RWPE1 (cell line): ENCODE results near the gene DMBT1.

Experiments
- CTCF ChIA-PET: fragments of 350-600 bp; sonication (Branson Sonifier 250); formaldehyde crosslinking; extraction: SDS; loops from one replicate; lab custom pipeline; 2021; lab: Yijun Ruan, JAX
- POLR2A ChIA-PET: fragments of 400-600 bp; formaldehyde crosslinking; extraction: SDS; loops from one replicate; lab custom pipeline; 2020; ENCODE audit warnings: antibody characterized with exemption; ENCODE audit not compliant: low non-redundant PET; lab: Yijun Ruan, JAX
- DNase-seq: peaks from one replicate; pipeline ENCODE4 v3.0.0; 2012; ENCODE audit warnings: low spot score
- H3K27ac ChIP-seq: fragments of 450-650 bp; 2 replicates; pipeline ENCODE4 v1.5.1; 2017
- TF ChIP-seq, protein P1 (sequence below): fragments of 450-650 bp; conservative IDR thresholded peaks from 2 replicates; pipeline ENCODE4 v1.5.1; 2017; ENCODE audit warnings: low read depth, mild to moderate bottlenecking

DMBT1 gene

DNA sequence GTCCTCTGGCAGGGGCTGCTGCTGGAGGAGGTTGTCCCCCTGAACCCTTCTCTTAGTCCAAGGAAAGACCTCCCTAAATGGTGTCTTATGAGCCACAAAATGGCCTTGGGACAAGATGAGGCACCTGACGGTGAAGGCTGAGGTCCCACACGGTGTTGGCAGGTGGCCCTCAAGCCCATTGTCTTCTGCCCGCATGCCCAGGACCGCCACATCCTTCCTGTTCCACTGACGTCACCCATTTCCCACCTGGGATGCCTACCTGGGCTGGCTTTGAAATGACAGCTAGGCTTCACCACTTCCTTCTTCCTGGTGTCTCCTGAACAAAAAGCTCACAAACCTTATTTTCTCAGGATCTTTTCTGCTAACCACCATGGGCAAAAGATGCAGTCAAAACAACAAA, 2.1 kb upstream of the DMBT1 start:
- DNase-seq, result no peak
- TF ChIP-seq, protein P1, sequence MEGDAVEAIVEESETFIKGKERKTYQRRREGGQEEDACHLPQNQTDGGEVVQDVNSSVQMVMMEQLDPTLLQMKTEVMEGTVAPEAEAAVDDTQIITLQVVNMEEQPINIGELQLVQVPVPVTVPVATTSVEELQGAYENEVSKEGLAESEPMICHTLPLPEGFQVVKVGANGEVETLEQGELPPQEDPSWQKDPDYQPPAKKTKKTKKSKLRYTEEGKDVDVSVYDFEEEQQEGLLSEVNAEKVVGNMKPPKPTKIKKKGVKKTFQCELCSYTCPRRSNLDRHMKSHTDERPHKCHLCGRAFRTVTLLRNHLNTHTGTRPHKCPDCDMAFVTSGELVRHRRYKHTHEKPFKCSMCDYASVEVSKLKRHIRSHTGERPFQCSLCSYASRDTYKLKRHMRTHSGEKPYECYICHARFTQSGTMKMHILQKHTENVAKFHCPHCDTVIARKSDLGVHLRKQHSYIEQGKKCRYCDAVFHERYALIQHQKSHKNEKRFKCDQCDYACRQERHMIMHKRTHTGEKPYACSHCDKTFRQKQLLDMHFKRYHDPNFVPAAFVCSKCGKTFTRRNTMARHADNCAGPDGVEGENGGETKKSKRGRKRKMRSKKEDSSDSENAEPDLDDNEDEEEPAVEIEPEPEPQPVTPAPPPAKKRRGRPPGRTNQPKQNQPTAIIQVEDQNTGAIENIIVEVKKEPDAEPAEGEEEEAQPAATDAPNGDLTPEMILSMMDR, result no peak
- POLR2A ChIA-PET, result interaction anchor here (0.5 kb wide), 1 partner anchor 16 kb away, joined by 3 read pairs; no protein-coding TSS in a partner anchor
- no peak overlapping the region for H3K27ac ChIP-seq
- CTCF ChIA-PET, result no interaction called here

DNA sequence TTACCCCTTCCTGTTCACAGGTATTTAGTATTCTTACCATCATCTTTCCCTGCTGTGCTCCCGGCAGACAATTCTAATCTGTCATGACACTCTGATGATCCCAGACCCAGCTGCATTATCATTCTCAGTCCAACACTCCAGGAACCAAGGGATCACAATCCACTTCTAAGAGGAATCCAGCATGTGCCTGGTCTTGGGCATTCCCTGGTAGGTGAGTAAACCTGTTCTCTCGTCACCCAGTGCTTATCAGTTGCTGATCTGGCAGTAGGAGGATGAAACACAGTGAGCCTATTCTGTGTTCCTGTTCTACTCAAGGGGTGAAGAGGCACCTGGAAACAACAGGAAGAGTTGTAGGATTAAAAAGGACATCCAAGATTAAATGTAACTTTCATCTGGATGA, 1.3 kb upstream of the DMBT1 start:
- POLR2A ChIA-PET, result no interaction called here
- CTCF ChIA-PET, result no interaction called here
- TF ChIP-seq, protein P1, result no peak
- H3K27ac ChIP-seq, result no peak overlapping the region
- DNase-seq, result no peak

DNA sequence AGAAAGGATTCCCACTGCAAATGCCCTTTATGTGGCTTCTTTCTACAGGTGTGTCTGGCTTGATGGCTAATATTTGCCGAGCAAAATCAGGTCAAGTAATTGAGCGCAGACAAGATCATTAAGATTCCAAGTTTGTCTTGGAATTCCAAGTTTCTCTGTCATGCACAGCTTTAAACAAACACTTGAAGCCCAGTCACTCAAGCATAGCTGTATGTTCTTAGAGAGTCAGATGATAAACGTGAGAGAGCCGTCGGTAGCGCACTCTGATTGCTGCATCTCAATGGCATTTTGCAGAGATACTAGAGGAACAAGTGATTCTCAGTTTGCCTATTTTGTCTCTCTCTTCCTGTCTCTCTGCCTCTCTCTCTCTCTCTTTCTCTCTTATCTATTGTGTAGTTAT, 658 bp downstream of the DMBT1 start:
- TF ChIP-seq, protein P1, result no peak
- ChIA-PET CTCF (no interaction called here), POLR2A (no interaction called here)
- H3K27ac ChIP-seq, result no peak overlapping the region
- no peak for DNase-seq

DNA sequence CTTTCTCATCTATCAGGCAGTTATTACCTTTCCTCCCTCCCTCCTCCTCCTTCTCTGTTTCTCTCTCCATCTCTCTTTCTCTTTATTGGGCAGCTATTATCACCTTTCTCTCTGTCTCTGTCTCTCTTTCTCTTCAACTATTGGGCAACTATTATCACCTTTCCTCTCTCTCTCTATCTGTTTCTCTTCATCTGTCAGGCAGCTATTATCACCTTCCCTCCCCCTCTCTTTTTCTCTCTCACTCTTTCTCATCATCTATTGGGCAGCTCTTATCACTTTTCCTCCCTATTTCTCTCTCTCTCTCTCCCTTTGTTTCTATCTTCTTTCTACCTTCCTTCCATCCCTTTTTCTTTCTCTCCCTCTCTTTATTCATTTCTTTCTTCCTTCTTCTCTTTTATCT, 1.2 kb downstream of the DMBT1 start:
- TF ChIP-seq, protein P1, result no peak
- no peak for DNase-seq
- no peak overlapping the region for H3K27ac ChIP-seq
- ChIA-PET POLR2A (no interaction called here), CTCF (no interaction called here)

DNA sequence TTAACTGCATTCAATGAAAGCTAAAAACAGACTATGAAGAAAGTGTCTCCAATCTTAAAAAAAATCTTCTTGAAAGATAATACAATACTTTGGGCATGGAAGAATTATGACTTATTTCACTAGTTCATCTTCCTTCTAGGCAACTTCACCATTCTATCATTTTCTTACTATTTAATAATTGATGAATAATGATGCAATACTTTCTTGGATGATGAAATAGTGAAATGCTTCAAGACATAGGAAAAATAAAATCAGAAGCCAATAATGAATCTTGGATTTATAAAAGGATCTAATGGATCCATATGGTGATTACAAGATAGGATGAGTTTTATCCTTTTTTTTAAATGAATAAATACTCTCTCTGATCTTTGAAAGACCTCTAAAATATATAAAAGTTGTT, 4.4 kb downstream of the DMBT1 start:
- TF ChIP-seq, protein P1, result no peak
- CTCF ChIA-PET, result interaction anchor here (0.6 to 1.9 kb wide), 37 partner anchors 9 to 332 kb away, joined by 3 to 26 read pairs (median 3); no protein-coding TSS in a partner anchor
- POLR2A ChIA-PET, result no interaction called here

DNA sequence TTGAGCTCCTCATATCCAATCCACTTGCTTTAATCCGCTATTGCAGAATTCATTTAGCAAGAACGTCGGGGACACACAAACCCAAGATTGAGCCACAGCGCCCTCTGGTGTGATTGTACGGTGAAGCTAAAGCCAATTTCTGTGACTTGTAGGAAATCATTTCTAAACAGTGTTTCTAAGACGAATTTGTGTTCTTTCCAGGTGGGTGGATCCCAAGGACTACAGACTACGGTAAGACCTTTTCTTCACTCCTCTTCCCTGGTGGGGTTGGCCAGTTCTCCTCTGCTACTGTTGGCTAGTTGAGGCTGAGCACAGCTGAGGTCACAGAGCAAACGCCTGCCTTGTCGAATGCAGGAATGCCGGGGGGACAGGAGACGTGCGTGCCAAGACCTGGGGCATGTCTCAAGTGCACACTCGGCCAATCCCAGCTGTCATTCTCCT, 5.2 kb downstream of the DMBT1 start:
- DNase-seq, result peak; percentile 68
- CTCF ChIA-PET, result interaction anchor here (0.6 to 1.9 kb wide), 39 partner anchors 8 to 333 kb away, joined by 3 to 26 read pairs (median 3); no protein-coding TSS in a partner anchor
- peak overlapping the region; percentile 56; the same call in 1 of the 2 replicates for H3K27ac ChIP-seq
- POLR2A ChIA-PET, result no interaction called here
- TF ChIP-seq, protein P1, result peak; percentile 79

More for the DNA sequence above, 4.4 kb downstream of the DMBT1 start:
- no peak for DNase-seq
- H3K27ac ChIP-seq, result no peak overlapping the region
